ENCODE results near the gene CDC37L1. TPM values are rescaled to one million over a fixed set of nuclear protein-coding genes. Genes with fewer than 3 reads are reported as not detected.

The CDC37L1 gene
- total RNA-seq, 3 donors from 2014 or later, result 36.4 to 53.4 (median 42.7) TPM

GRCh38 chr9:4669890-4670289 is 9.5 kb upstream of the CDC37L1 start:
- no peaks in the 10 kb centered on the region for H3K36me3 ChIP-seq
- no peak for DNase-seq (ENCODE audit: low spot score in 2 of 2)
- H3K27ac ChIP-seq, result no peak overlapping the region
- H3K9me3 ChIP-seq, result no peaks in the 10 kb centered on the region
- intact Hi-C loops (cut with DNase I; ENCODE audit: low total_unique reads), result no loop called here
- TF ChIP-seq POLR2A (IDR thresholded peaks at IDR 0.05), result no peak
- H3K4me3 ChIP-seq, result no peak overlapping the region
- H3K4me1 ChIP-seq, result no peaks in the 10 kb centered on the region
- no peaks in the 10 kb centered on the region for H3K27me3 ChIP-seq

GRCh38 chr9:4670591-4670990 is 8.8 kb upstream of the CDC37L1 start:
- no peaks in the 10 kb centered on the region for H3K27me3 ChIP-seq
- no peak for DNase-seq (ENCODE audit: low spot score in 2 of 2)
- TF ChIP-seq POLR2AphosphoS5 (IDR thresholded peaks at IDR 0.05) (no peak), CTCF (IDR thresholded peaks at IDR 0.05) (no peak), POLR2A (IDR thresholded peaks at IDR 0.05) (no peak)
- H3K4me1 ChIP-seq, result no peaks in the 10 kb centered on the region
- no peak overlapping the region for H3K27ac ChIP-seq
- H3K36me3 ChIP-seq, result no peaks in the 10 kb centered on the region
- no peak overlapping the region for H3K4me3 ChIP-seq
- H3K9me3 ChIP-seq, result no peaks in the 10 kb centered on the region
- intact Hi-C loops (cut with DNase I; ENCODE audit: low total_unique reads), result no loop called here

- Histone ChIP-seq H3K27ac (no peak overlapping the region), H3K4me3 (no peak overlapping the region), H3K27me3 (no peaks in the 10 kb centered on the region), H3K36me3 (no peaks in the 10 kb centered on the region), H3K9me3 (no peaks in the 10 kb centered on the region), H3K4me1 (no peaks in the 10 kb centered on the region)
- intact Hi-C loops (cut with DNase I; ENCODE audit: low total_unique reads), result no loop called here
- no peak for DNase-seq (ENCODE audit: low spot score in 2 of 2)
- TF ChIP-seq POLR2AphosphoS5 (IDR thresholded peaks at IDR 0.05) (no peak), CTCF (IDR thresholded peaks at IDR 0.05) (no peak)
Observed at GRCh38 chr9:4671737-4672136, 7.6 kb upstream of the CDC37L1 start.

GRCh38 chr9:4674783-4675182 is 4.6 kb upstream of the CDC37L1 start:
- no peak for DNase-seq (ENCODE audit: low spot score in 2 of 2)
- intact Hi-C loops (cut with DNase I; ENCODE audit: low total_unique reads), result loop anchor here (5.0 kb wide), 1 partner anchor 218 kb away; no protein-coding TSS in a partner anchor
- Histone ChIP-seq H3K36me3 (no peaks in the 10 kb centered on the region), H3K27me3 (no peaks in the 10 kb centered on the region), H3K9me3 (no peaks in the 10 kb centered on the region), H3K4me3 (no peak overlapping the region), H3K27ac (peak overlapping the region; percentile 52 to 82), H3K4me1 (no peaks in the 10 kb centered on the region)
- TF ChIP-seq CTCF (IDR thresholded peaks at IDR 0.05) (no peak), POLR2A (IDR thresholded peaks at IDR 0.05) (no peak)

GRCh38 chr9:4677392-4677791 is 2.0 kb upstream of the CDC37L1 start:
- no peaks in the 10 kb centered on the region for H3K27me3 ChIP-seq
- no peaks in the 10 kb centered on the region for H3K36me3 ChIP-seq
- H3K4me1 ChIP-seq, result no peaks in the 10 kb centered on the region
- no peaks in the 10 kb centered on the region for H3K9me3 ChIP-seq
- no peak for DNase-seq (ENCODE audit: low spot score in 2 of 2)
- no peak for TF ChIP-seq POLR2AphosphoS5 (IDR thresholded peaks at IDR 0.05)
- TF ChIP-seq CTCF (IDR thresholded peaks at IDR 0.05), result no peak
- TF ChIP-seq POLR2A (IDR thresholded peaks at IDR 0.05), result no peak
- H3K4me3 ChIP-seq, result no peak overlapping the region
- peak overlapping the region in 1 of 2 donors; percentile 8 for H3K27ac ChIP-seq
- intact Hi-C loops (cut with DNase I; ENCODE audit: low total_unique reads), result loop anchor here (5.0 kb wide), 1 partner anchor 215 kb away; no protein-coding TSS in a partner anchor
